Activated B cell treated with CpG ODN at 0.5 μM for 24 hours (primary cell): Measurements from ENCODE around the gene ATP8B1. TPM values are rescaled to one million over a fixed set of nuclear protein-coding genes. Genes with fewer than 3 reads are reported as not detected.
A peak's percentile ranks its signal among the peaks of the same experiment; 100 is the strongest.
"Not testable (repeated sequence)": the region's sequence is repeated elsewhere in the genome, so short reads cannot be mapped to it uniquely, and the experiment has no call there.

Experiments used
- ATAC-seq: fragments of 200-7000 bp; cut with Tn5 transposase; one replicate; pipeline ENCODE4 v1.10.0; 2021; ENCODE audit warnings: low read depth, mild to moderate bottlenecking, moderate library complexity
- CTCF ChIA-PET: fragments of 350-600 bp; sonication (Branson Sonifier 250); formaldehyde crosslinking; loops from one replicate; lab custom pipeline; 2021; ENCODE audit warnings: antibody characterized with exemption; lab: Charles Lee
- POLR2A ChIA-PET: fragments of 350-600 bp; sonication (Branson Sonifier 250); formaldehyde crosslinking; loops from one replicate; lab custom pipeline; 2021; ENCODE audit warnings: antibody characterized with exemption; lab: Charles Lee
- DNase-seq: peaks from one replicate; pipeline ENCODE4 v3.0.0; 2022
- H3K27ac Mint-ChIP-seq: one replicate; pipeline ENCODE4 v1.8.0; 2020; ENCODE audit warnings: mixed read lengths
- H3K27me3 Mint-ChIP-seq: one replicate; pipeline ENCODE4 v1.8.0; 2021; ENCODE audit warnings: mixed read lengths
- H3K36me3 Mint-ChIP-seq: one replicate; pipeline ENCODE4 v1.8.0; 2021; ENCODE audit warnings: low read depth, mixed read lengths
- H3K4me1 Mint-ChIP-seq: one replicate; pipeline ENCODE4 v1.8.0; 2021; ENCODE audit warnings: mixed read lengths
- H3K4me3 Mint-ChIP-seq: one replicate; pipeline ENCODE4 v1.8.0; 2020; ENCODE audit warnings: mild to moderate bottlenecking, mixed read lengths
- H3K9me3 Mint-ChIP-seq: one replicate; pipeline ENCODE4 v1.8.0; 2020; ENCODE audit warnings: mixed read lengths
- CTCF ChIP-seq: fragments of 200-600 bp; IDR thresholded peaks from one replicate; pipeline ENCODE4 v1.8.0; 2022; ENCODE audit warnings: antibody characterized with exemption, mild to moderate bottlenecking
- intact Hi-C: fragments of 100-400 bp; cut with micrococcal nuclease; formaldehyde crosslinking; loops from one replicate; pipeline ENCODE4 v1.15.1; 2024
- total RNA-seq: library from RNA; stranded (reverse); gene quantifications from 2 replicates; pipeline ENCODE4 v1.2.3, GENCODE V29; 2022

ATP8B1 gene
- total RNA-seq, 1 donor from 2014 or later, result 0.69 TPM

- peak; percentile 38 for ATAC-seq
- Mint-ChIP-seq H3K27me3 (no peaks in the 10 kb centered on the region), H3K4me3 (peak overlapping the region; percentile 72), H3K4me1 (peaks cover 64% of the 10 kb centered on the region), H3K9me3 (peaks cover 10% of the 10 kb centered on the region), H3K36me3 (no peaks in the 10 kb centered on the region), H3K27ac (peak overlapping the region; percentile 87)
- intact Hi-C loops, result loop anchor here (1.0 to 10.0 kb wide), 4 partner anchors 12 to 1306 kb away; partner anchors contain the start of genes ATP8B1 and SEC11C
- ChIA-PET POLR2A (interaction anchor here (0.8 to 1.2 kb wide), 2 partner anchors 12 to 48 kb away, joined by 3 read pairs; no protein-coding TSS in a partner anchor), CTCF (interaction anchor here (0.5 to 1.2 kb wide), 3 partner anchors 48 to 287 kb away, joined by 3 to 5 read pairs (median 3); no protein-coding TSS in a partner anchor)
- no peak for DNase-seq
- no peak for TF ChIP-seq CTCF
Observed at GRCh38 chr18:57833441-57834101, 30.5 kb upstream of the ATP8B1 start.

- CTCF ChIA-PET, result interaction anchor here (0.5 to 1.2 kb wide), 2 partner anchors 49 to 198 kb away, joined by 3 to 5 read pairs; no protein-coding TSS in a partner anchor
- DNase-seq (no peak), ATAC-seq (no peak)
- no peaks in the 10 kb centered on the region for H3K27me3 Mint-ChIP-seq
- peaks cover 55% of the 10 kb centered on the region for H3K4me1 Mint-ChIP-seq
- peak overlapping the region; percentile 72 for H3K4me3 Mint-ChIP-seq
- intact Hi-C loops, result loop anchor here (1.0 to 10.0 kb wide), 4 partner anchors 13 to 1307 kb away; partner anchors contain the start of genes ATP8B1 and SEC11C
- peaks cover 10% of the 10 kb centered on the region for H3K9me3 Mint-ChIP-seq
- TF ChIP-seq CTCF, result no peak
- POLR2A ChIA-PET, result interaction anchor here (0.8 to 1.2 kb wide), 2 partner anchors 13 to 49 kb away, joined by 3 read pairs; no protein-coding TSS in a partner anchor
- no peaks in the 10 kb centered on the region for H3K36me3 Mint-ChIP-seq
- H3K27ac Mint-ChIP-seq, result peak overlapping the region; percentile 87
Observed at GRCh38 chr18:57832730-57833129, 29.6 kb upstream of the ATP8B1 start.

GRCh38 chr18:57831597-57832377, 28.7 kb upstream of the ATP8B1 start:
- TF ChIP-seq CTCF, result no peak
- intact Hi-C loops, result loop anchor here (2.0 to 10.0 kb wide), 2 partner anchors 29 to 823 kb away; partner anchors contain the start of gene ATP8B1
- ATAC-seq, result no peak
- POLR2A ChIA-PET, result interaction anchor here (1.2 kb wide), 1 partner anchor 50 kb away, joined by 3 read pairs; no protein-coding TSS in a partner anchor
- no peaks in the 10 kb centered on the region for H3K27me3 Mint-ChIP-seq
- H3K27ac Mint-ChIP-seq, result no peak overlapping the region
- peak overlapping the region; percentile 12 for H3K4me3 Mint-ChIP-seq
- DNase-seq, result no peak
- H3K9me3 Mint-ChIP-seq, result peaks cover 10% of the 10 kb centered on the region
- peaks cover 47% of the 10 kb centered on the region for H3K4me1 Mint-ChIP-seq
- CTCF ChIA-PET, result no interaction called here
- no peaks in the 10 kb centered on the region for H3K36me3 Mint-ChIP-seq

- Mint-ChIP-seq H3K27me3 (no peaks in the 10 kb centered on the region), H3K27ac (no peak overlapping the region), H3K36me3 (no peaks in the 10 kb centered on the region), H3K4me1 (peaks cover 14% of the 10 kb centered on the region), H3K4me3 (no peak overlapping the region), H3K9me3 (peaks cover 7% of the 10 kb centered on the region)
- CTCF ChIA-PET, result no interaction called here
- intact Hi-C loops, result no loop called here
- POLR2A ChIA-PET, result no interaction called here
- no peak for TF ChIP-seq CTCF
- ATAC-seq, result no peak
- DNase-seq, result no peak
Observed at GRCh38 chr18:57827646-57828045, 24.5 kb upstream of the ATP8B1 start.

GRCh38 chr18:57826252-57826651, 23.1 kb upstream of the ATP8B1 start:
- POLR2A ChIA-PET, result interaction anchor here (0.7 kb wide), 1 partner anchor 21 kb away, joined by 10 read pairs; no protein-coding TSS in a partner anchor
- Mint-ChIP-seq H3K9me3 (no peaks in the 10 kb centered on the region), H3K4me1 (peaks cover under 1% of the 10 kb centered on the region), H3K36me3 (no peaks in the 10 kb centered on the region), H3K27ac (no peak overlapping the region), H3K4me3 (no peak overlapping the region), H3K27me3 (no peaks in the 10 kb centered on the region)
- ATAC-seq, result no peak
- intact Hi-C loops, result no loop called here
- TF ChIP-seq CTCF, result no peak
- no peak for DNase-seq
- CTCF ChIA-PET, result no interaction called here

GRCh38 chr18:57820583-57820982, 17.5 kb upstream of the ATP8B1 start:
- H3K9me3 Mint-ChIP-seq, H3K4me3 Mint-ChIP-seq, CTCF ChIA-PET, DNase-seq, ATAC-seq, H3K27ac Mint-ChIP-seq, H3K36me3 Mint-ChIP-seq, H3K4me1 Mint-ChIP-seq, H3K27me3 Mint-ChIP-seq, intact Hi-C loops: not testable (repeated sequence)
- POLR2A ChIA-PET, result interaction anchor here (1.0 kb wide), 1 partner anchor 191 kb away, joined by 9 read pairs; no protein-coding TSS in a partner anchor
